Prostate gland (tissue), 2 donors: ENCODE results near the gene DHPS.

ENCODE experiments used
- POLR2A ChIP-seq: fragments of 450-650 bp; IDR thresholded peaks from one replicate; pipeline ENCODE4 v1.6.1; 2016; ENCODE audit warnings: antibody characterized with exemption, mild to moderate bottlenecking
- POLR2AphosphoS5 ChIP-seq: sonication (generic); formaldehyde crosslinking; IDR thresholded peaks from one replicate; pipeline ENCODE4 v1.6.1; 2017; ENCODE audit warnings: antibody characterized with exemption
- TF ChIP-seq, protein P1 (sequence below), 4 experiments: fragments of 200-600 bp in 2 of 4; fragments of 450-650 bp in 2 of 4; sonication (generic) in 2 of 4; IDR thresholded peaks; 1 replicate in 3 of 4; 2 replicates in 1 of 4; pipeline ENCODE4 v1.5.1; 2016 to 2019; ENCODE audit warnings: antibody characterized with exemption in 4 of 4, mild to moderate bottlenecking in 2 of 4, moderate library complexity in 2 of 4

- TF ChIP-seq, protein P1, sequence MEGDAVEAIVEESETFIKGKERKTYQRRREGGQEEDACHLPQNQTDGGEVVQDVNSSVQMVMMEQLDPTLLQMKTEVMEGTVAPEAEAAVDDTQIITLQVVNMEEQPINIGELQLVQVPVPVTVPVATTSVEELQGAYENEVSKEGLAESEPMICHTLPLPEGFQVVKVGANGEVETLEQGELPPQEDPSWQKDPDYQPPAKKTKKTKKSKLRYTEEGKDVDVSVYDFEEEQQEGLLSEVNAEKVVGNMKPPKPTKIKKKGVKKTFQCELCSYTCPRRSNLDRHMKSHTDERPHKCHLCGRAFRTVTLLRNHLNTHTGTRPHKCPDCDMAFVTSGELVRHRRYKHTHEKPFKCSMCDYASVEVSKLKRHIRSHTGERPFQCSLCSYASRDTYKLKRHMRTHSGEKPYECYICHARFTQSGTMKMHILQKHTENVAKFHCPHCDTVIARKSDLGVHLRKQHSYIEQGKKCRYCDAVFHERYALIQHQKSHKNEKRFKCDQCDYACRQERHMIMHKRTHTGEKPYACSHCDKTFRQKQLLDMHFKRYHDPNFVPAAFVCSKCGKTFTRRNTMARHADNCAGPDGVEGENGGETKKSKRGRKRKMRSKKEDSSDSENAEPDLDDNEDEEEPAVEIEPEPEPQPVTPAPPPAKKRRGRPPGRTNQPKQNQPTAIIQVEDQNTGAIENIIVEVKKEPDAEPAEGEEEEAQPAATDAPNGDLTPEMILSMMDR (IDR thresholded peaks at IDR 0.05) = no peak
- TF ChIP-seq POLR2A (no peak), POLR2AphosphoS5 (no peak)
Measured at GRCh38 chr19:12675940-12676339, 5.7 kb downstream of the DHPS start.
